HepG2 (cell line): ENCODE data around the gene ZNF318. TPM values are rescaled to one million over a fixed set of nuclear protein-coding genes. Genes with fewer than 3 reads are reported as not detected.

Source experiments
- ATAC-seq: fragments of 200-7000 bp; cut with Tn5 transposase; 3 replicates; pipeline ENCODE4 v1.9.1; 2020; ENCODE audit warnings: mild to moderate bottlenecking, moderate library complexity
- BruUV-seq: library from RNA; stranded (reverse); fragments of 400-500 nt; replicated peaks from 2 replicates; lab custom pipeline; 2021; lab: Mats Ljungman, UMichigan
- CTCF ChIA-PET: fragments of 300-600 bp; formaldehyde crosslinking; extraction: SDS; loops from one replicate; lab custom pipeline; 2021; ENCODE audit warnings: low total read pairs, inconsistent platforms, low intra/inter-chr PET ratio; lab: Yijun Ruan, JAX
- POLR2A ChIA-PET: fragments of 350-600 bp; sonication (Branson Sonifier 250); formaldehyde crosslinking; loops from one replicate; lab custom pipeline; 2020; ENCODE audit warnings: antibody characterized with exemption, inconsistent platforms; lab: Yijun Ruan, JAX
- DNase-seq: peaks from one replicate; pipeline ENCODE4 v3.0.0-alpha.2; 2015; ENCODE audit warnings: low spot score
- FAIRE-seq: peaks from 3 replicates; lab custom pipeline; 2011; peaks lifted over from hg19 to GRCh38; lab: Jason Lieb, UNC
- H2AFZ ChIP-seq: one replicate; pipeline ENCODE4 v1.6.1; 2011; ENCODE audit warnings: low read length, inconsistent platforms
- H3K27ac ChIP-seq: fragments of 300-600 bp; 3 replicates; pipeline ENCODE4 v1.8.0; 2011; ENCODE audit warnings: mixed run types, mild to moderate bottlenecking, mixed read lengths, low read length, inconsistent platforms; ENCODE audit not compliant: insufficient read depth; ENCODE audit errors: extremely low read length
- H3K27me3 ChIP-seq, 2 experiments: fragments of 200-600 bp in 1 of 2; 2 replicates in 1 of 2; 3 replicates in 1 of 2; pipeline versions ENCODE4 v1.6.0 to v1.8.0; 2011; ENCODE audit warnings: low read length in 2 of 2, mild to moderate bottlenecking in 2 of 2, moderate library complexity in 2 of 2, inconsistent platforms in 1 of 2; ENCODE audit not compliant: insufficient read depth in 2 of 2, control insufficient read depth in 1 of 2
- H3K36me3 ChIP-seq, 2 experiments: fragments of 200-600 bp in 1 of 2; replicated peaks in 1 of 2; 2 replicates in 1 of 2; 3 replicates in 1 of 2; pipeline versions ENCODE4 v1.5.1 to v1.8.0; 2011; ENCODE audit warnings: low read length in 2 of 2, inconsistent platforms in 1 of 2; ENCODE audit not compliant: insufficient read depth in 2 of 2, control insufficient read depth in 1 of 2
- H3K4me1 ChIP-seq: 2 replicates; pipeline ENCODE4 v1.5.1; 2012; ENCODE audit warnings: low read length, inconsistent platforms; ENCODE audit not compliant: insufficient read depth
- H3K4me2 ChIP-seq: 2 replicates; pipeline ENCODE4 v1.6.0; 2011; ENCODE audit warnings: low read depth, low read length, inconsistent platforms
- H3K4me3 ChIP-seq, 3 experiments: fragments of 200-600 bp in 1 of 3; sonication (generic), shearing (Covaris generic) in 1 of 3; replicated peaks in 1 of 3; 2 replicates each; pipeline ENCODE4 v1.5.1; 2011 to 2016; ENCODE audit warnings: low read length in 3 of 3, inconsistent platforms in 2 of 3, low read depth in 2 of 3, mild to moderate bottlenecking in 2 of 3, control low read depth in 1 of 3, mixed read lengths in 1 of 3; ENCODE audit not compliant: insufficient read depth in 1 of 3
- H3K79me2 ChIP-seq: one replicate; pipeline ENCODE4 v1.6.1; 2011; ENCODE audit warnings: low read length, inconsistent platforms; ENCODE audit not compliant: insufficient read depth
- H3K9ac ChIP-seq: 2 replicates; pipeline ENCODE4 v1.6.0; 2011; ENCODE audit warnings: mild to moderate bottlenecking, low read depth, low read length, inconsistent platforms; ENCODE audit not compliant: insufficient read depth
- H3K9me3 ChIP-seq: 2 replicates; pipeline ENCODE4 v1.5.1; 2012; ENCODE audit warnings: mild to moderate bottlenecking, low read length
- H4K20me1 ChIP-seq: 2 replicates; pipeline ENCODE4 v1.6.0; 2011; ENCODE audit warnings: inconsistent platforms, mild to moderate bottlenecking, low read length, moderate library complexity; ENCODE audit not compliant: insufficient read depth
- CC2D1A ChIP-seq: sonication (generic); formaldehyde crosslinking; IDR thresholded peaks from 2 replicates; pipeline ENCODE4 v1.8.1; 2023; ENCODE audit warnings: mild to moderate bottlenecking, missing genetic modification reagents
- CREB1 ChIP-seq, 2 experiments: fragments of 450-650 bp in 1 of 2; IDR thresholded peaks; 2 replicates each; pipeline ENCODE4 v1.6.1; 2016 to 2017; ENCODE audit warnings: control low read depth in 1 of 2, mild to moderate bottlenecking in 1 of 2, missing compliant biosample characterization in 1 of 2, missing genetic modification characterization in 1 of 2
- MED8 ChIP-seq: sonication (generic); formaldehyde crosslinking; IDR thresholded peaks from 2 replicates; pipeline ENCODE4 v1.8.1; 2023; ENCODE audit warnings: mild to moderate bottlenecking, missing genetic modification reagents; ENCODE audit not compliant: insufficient replicate concordance
- NKX3-1 ChIP-seq: sonication (generic); formaldehyde crosslinking; IDR thresholded peaks from 2 replicates; pipeline ENCODE4 v1.5.0; 2020; ENCODE audit warnings: missing genetic modification reagents
- SOX13 ChIP-seq, 3 experiments: fragments of 450-650 bp in 1 of 3; sonication (generic) in 1 of 3; formaldehyde crosslinking in 1 of 3; IDR thresholded peaks in 2 of 3; conservative IDR thresholded peaks in 1 of 3; 2 replicates each; pipeline versions ENCODE4 v1.5.0 to v1.6.1; 2016 to 2020; ENCODE audit warnings: antibody characterized with exemption in 1 of 3, mild to moderate bottlenecking in 1 of 3, missing compliant biosample characterization in 1 of 3, missing genetic modification reagents in 1 of 3, moderate library complexity in 1 of 3
- THAP11 ChIP-seq: IDR thresholded peaks from 2 replicates; pipeline ENCODE4 v1.6.1; 2016; ENCODE audit warnings: missing biosample characterization, missing genetic modification reagents
- ZFP36L1 ChIP-seq: sonication (generic); formaldehyde crosslinking; IDR thresholded peaks from 2 replicates; pipeline ENCODE4 v1.8.0; 2022; ENCODE audit warnings: mild to moderate bottlenecking, missing genetic modification reagents, moderate library complexity
- ZKSCAN1 ChIP-seq: fragments of 150-350 bp; IDR thresholded peaks from 2 replicates; pipeline ENCODE4 v1.6.1; 2014; ENCODE audit warnings: low read length
- ZNF138 ChIP-seq: sonication (generic); formaldehyde crosslinking; IDR thresholded peaks from 2 replicates; pipeline ENCODE4 v1.5.0; 2020; ENCODE audit warnings: mild to moderate bottlenecking, low read depth, missing genetic modification reagents
- ZNF180 ChIP-seq: sonication (generic); formaldehyde crosslinking; IDR thresholded peaks from 2 replicates; pipeline ENCODE4 v1.4.0; 2020; ENCODE audit warnings: low read depth, missing genetic modification reagents, borderline replicate concordance
- ZNF547 ChIP-seq: sonication (generic); formaldehyde crosslinking; IDR thresholded peaks from 2 replicates; pipeline ENCODE4 v1.5.1; 2020; ENCODE audit warnings: mild to moderate bottlenecking, missing genetic modification reagents
- ZNF615 ChIP-seq: sonication (generic); formaldehyde crosslinking; IDR thresholded peaks from 2 replicates; pipeline ENCODE4 v1.5.0; 2020; ENCODE audit warnings: mild to moderate bottlenecking, missing genetic modification reagents, borderline replicate concordance
- WGBS: methylation state at CpG from one replicate; pipeline ENCODE4 v1.1.6; 2017; ENCODE audit warnings: low lambda C conversion rate; 5-methylcytosine and 5-hydroxymethylcytosine counted together
- in situ Hi-C: cut with HindIII; loops from 2 replicates; pipeline ENCODE4 v1.10.0; 2017; ENCODE audit warnings: low pct_unique_long_range_greater_than_20kb; ENCODE audit not compliant: extremely low pct_ligation_motif_present
- intact Hi-C: fragments of 100-400 bp; cut with micrococcal nuclease; formaldehyde crosslinking; loops from one replicate; pipeline ENCODE4 v1.10.0; 2022; ENCODE audit not compliant: unreplicated experiment
- polyA plus RNA-seq, 8 experiments: library from polyadenylated mRNA; depleted of rRNA in 3 of 8; stranded (reverse) in 7 of 8; unstranded in 1 of 8; fragments of >200 nt; fragmentation: Illumina TruSeq in 4 of 8; extraction: Trizol in 4 of 8; gene quantifications; 2 replicates each; pipeline versions ENCODE4 v1.2.1 to v1.2.3, GENCODE V29; 2011 to 2016; ENCODE audit warnings: low read depth in 4 of 8, missing spikeins in 1 of 8, mixed read lengths in 1 of 8; ENCODE audit not compliant: insufficient read depth in 1 of 8
- total RNA-seq, 5 experiments: library from RNA; depleted of rRNA; stranded (reverse); fragments of >200 nt; fragmentation: Illumina TruSeq; extraction: Trizol; gene quantifications; 2 replicates each; pipeline ENCODE4 v1.2.3, GENCODE V29; 2016; ENCODE audit warnings: low read depth in 1 of 5
- TF ChIP-seq, protein P1 (sequence below): sonication (generic); formaldehyde crosslinking; IDR thresholded peaks from 2 replicates; pipeline ENCODE4 v1.4.0; 2020; ENCODE audit warnings: mild to moderate bottlenecking, missing genetic modification reagents

ZNF318 gene
- total and polyA plus RNA-seq, 2 of the 13 experiments (the other 11 are each of a cell fraction or from before 2014, with no cell fraction given), result 13.0 to 14.5 TPM

DNA sequence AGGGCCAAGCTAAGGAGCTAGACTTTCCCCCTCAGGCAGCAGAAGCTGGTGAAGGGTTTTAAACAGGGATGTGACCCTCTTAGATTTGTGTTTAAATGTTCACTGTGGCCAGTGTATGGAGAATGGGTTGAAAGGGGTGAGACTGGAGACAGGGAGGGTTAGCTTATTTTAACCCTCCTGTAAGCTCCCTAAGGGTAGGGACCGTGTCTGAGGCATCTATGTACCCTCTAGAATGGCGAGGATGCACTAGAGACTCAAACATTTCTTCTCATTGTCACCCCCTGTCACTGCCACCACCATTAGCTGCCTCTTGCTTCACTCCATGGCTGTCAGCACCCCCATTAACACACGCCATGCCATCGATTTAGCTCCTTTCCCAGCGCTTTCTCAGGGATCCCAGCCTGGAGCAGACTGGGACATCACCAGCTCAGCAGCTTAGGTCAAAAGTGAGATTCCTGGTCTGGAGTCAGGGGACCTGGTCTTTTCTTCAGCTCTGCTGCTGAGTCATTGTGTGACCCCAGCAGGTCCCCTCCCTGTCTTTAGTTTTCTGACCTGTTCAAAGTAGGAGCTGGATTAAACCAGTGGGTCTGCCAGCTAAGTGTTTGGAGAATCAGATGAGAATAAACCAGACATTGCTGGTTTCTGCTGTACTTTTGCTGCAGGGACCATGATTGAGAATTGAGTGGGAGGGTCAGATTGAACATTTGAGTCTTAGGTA is 72.5 kb downstream of the ZNF318 start (continued):
- TF ChIP-seq, protein P1, sequence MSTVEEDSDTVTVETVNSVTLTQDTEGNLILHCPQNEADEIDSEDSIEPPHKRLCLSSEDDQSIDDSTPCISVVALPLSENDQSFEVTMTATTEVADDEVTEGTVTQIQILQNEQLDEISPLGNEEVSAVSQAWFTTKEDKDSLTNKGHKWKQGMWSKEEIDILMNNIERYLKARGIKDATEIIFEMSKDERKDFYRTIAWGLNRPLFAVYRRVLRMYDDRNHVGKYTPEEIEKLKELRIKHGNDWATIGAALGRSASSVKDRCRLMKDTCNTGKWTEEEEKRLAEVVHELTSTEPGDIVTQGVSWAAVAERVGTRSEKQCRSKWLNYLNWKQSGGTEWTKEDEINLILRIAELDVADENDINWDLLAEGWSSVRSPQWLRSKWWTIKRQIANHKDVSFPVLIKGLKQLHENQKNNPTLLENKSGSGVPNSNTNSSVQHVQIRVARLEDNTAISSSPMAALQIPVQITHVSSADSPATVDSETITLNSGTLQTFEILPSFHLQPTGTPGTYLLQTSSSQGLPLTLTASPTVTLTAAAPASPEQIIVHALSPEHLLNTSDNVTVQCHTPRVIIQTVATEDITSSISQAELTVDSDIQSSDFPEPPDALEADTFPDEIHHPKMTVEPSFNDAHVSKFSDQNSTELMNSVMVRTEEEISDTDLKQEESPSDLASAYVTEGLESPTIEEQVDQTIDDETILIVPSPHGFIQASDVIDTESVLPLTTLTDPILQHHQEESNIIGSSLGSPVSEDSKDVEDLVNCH (CRISPR knock-in tag), result no peak
- no peak for TF ChIP-seq NKX3-1 (CRISPR knock-in tag)
- no peak for TF ChIP-seq THAP11 (CRISPR knock-in tag)
- no peak for TF ChIP-seq ZNF180 (CRISPR knock-in tag)

DNA sequence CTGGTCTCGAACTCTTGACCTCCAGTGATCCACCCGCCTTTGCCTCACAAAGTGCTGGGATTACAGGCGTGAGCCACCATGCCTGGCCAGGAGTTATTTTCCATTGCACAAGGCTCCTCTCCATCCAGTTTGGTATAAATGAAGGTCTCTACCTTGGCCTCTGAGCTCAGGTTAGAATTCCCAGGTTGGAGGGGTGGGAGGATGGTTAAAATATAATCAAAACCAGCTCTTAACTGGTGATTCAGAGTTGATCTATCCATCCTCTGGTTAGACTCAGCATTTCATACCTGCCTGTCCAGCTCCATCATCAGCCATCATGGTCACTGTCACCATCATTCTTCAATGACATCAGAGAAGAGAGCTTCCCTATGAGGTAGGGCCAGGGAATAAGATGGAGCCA is 74.0 kb downstream of the ZNF318 start:
- ATAC-seq (no peak), FAIRE-seq (no peak), DNase-seq (no peak)
- CTCF ChIA-PET, result no interaction called here
- Histone ChIP-seq H4K20me1 (no peaks in the 10 kb centered on the region), H3K36me3 (no peaks in the 10 kb centered on the region), H3K9ac (no peak overlapping the region), H3K4me1 (peaks cover 96% of the 10 kb centered on the region), H2AFZ (no peak overlapping the region), H3K27ac (no peak overlapping the region), H3K79me2 (no peaks in the 10 kb centered on the region), H3K9me3 (no peaks in the 10 kb centered on the region), H3K4me2 (no peak overlapping the region), H3K27me3 (no peaks in the 10 kb centered on the region), H3K4me3 (no peak overlapping the region)
- in situ Hi-C loops (no loop called here), intact Hi-C loops (no loop called here)
- WGBS, result 93% methylated on average over 3 of the region's 3 CpGs
- no peak for TF ChIP-seq ZNF138
- no peak for TF ChIP-seq CC2D1A (CRISPR knock-in tag)
- no peak for TF ChIP-seq SOX13 (IDR thresholded peaks at IDR 0.05)
- TF ChIP-seq SOX13 (CRISPR knock-in tag; conservative IDR thresholded peaks at IDR 0.05 in 1 of 2, IDR thresholded peaks at IDR 0.05 in 1 of 2), result no peak
- TF ChIP-seq MED8 (CRISPR knock-in tag), result peak; percentile 23
- TF ChIP-seq ZNF547 (CRISPR knock-in tag), result no peak
- TF ChIP-seq ZNF615 (CRISPR knock-in tag), result no peak
- TF ChIP-seq CREB1 (IDR thresholded peaks at IDR 0.05), result 0 out of 2 replicates have a peak, but pooled peaks have one; percentile 24
- no peak for TF ChIP-seq CREB1 (CRISPR knock-in tag; IDR thresholded peaks at IDR 0.05)
- no peak for TF ChIP-seq ZKSCAN1
- no peak for TF ChIP-seq ZFP36L1 (CRISPR knock-in tag)
- POLR2A ChIA-PET, result interaction anchor here (3.8 to 5.2 kb wide), 2 partner anchors 12 to 17 kb away, joined by 28 to 67 read pairs; partner anchors contain the start of gene CRIP3
- BruUV-seq, result no TSS peak
